Sigmoid colon (tissue), 7 donors: ENCODE data around the gene RABGAP1. TPM values are rescaled to one million over a fixed set of nuclear protein-coding genes. Genes with fewer than 3 reads are reported as not detected.

Experiments used
- DNase-seq: peaks from one replicate; pipeline ENCODE4 v3.0.0-alpha.2; 2019
- H3K27ac ChIP-seq, 4 donors: fragments of 200-600 bp; sonication (generic); one replicate each; pipeline ENCODE4 v1.5.1; 2016 to 2019; ENCODE audit warnings: mild to moderate bottlenecking in 1 of 4
- H3K27me3 ChIP-seq, 3 donors: fragments of 200-600 bp; sonication (generic); one replicate each; pipeline ENCODE4 v1.5.1; 2019; ENCODE audit warnings: mild to moderate bottlenecking in 1 of 3
- H3K36me3 ChIP-seq, 4 donors: fragments of 200-600 bp; sonication (generic); one replicate each; pipeline ENCODE4 v1.5.1; 2016 to 2019
- H3K4me1 ChIP-seq, 4 donors: fragments of 200-600 bp; sonication (generic); one replicate each; pipeline ENCODE4 v1.5.1; 2017 to 2019
- H3K4me3 ChIP-seq, 4 donors: fragments of 200-600 bp; sonication (generic); one replicate each; pipeline ENCODE4 v1.5.1; 2017 to 2019; ENCODE audit warnings: mild to moderate bottlenecking in 2 of 4, moderate library complexity in 1 of 4
- H3K9me3 ChIP-seq, 4 donors: fragments of 200-600 bp in 3 of 4; sonication (generic) in 3 of 4; one replicate each; pipeline versions ENCODE4 v1.5.1 to v1.6.1; 2013 to 2019
- CTCF ChIP-seq, 4 experiments: fragments of 450-650 bp in 3 of 4; fragments of 200-600 bp in 1 of 4; IDR thresholded peaks; one replicate each; pipeline ENCODE4 v1.5.1; 2016 to 2019; ENCODE audit warnings: antibody characterized with exemption in 4 of 4, mild to moderate bottlenecking in 3 of 4, moderate library complexity in 2 of 4
- EP300 ChIP-seq, 4 donors: sonication (generic); formaldehyde crosslinking; IDR thresholded peaks; one replicate each; pipeline ENCODE4 v1.6.1; 2017; ENCODE audit warnings: antibody characterized with exemption in 4 of 4
- POLR2A ChIP-seq, 2 donors: fragments of 450-650 bp; IDR thresholded peaks; one replicate each; pipeline ENCODE4 v1.6.1; 2016; ENCODE audit warnings: antibody characterized with exemption in 2 of 2, mild to moderate bottlenecking in 2 of 2, moderate library complexity in 2 of 2
- POLR2AphosphoS5 ChIP-seq, 4 donors: sonication (generic); formaldehyde crosslinking; IDR thresholded peaks; one replicate each; pipeline ENCODE4 v1.6.1; 2017; ENCODE audit warnings: antibody characterized with exemption in 4 of 4
- WGBS, 2 donors: extraction: QIAGEN DNeasy Blood & Tissue Kit; methylation state at CpG; one replicate each; pipeline ENCODE4 v1.1.7; 2013; 5-methylcytosine and 5-hydroxymethylcytosine counted together
- intact Hi-C: fragments of 100-400 bp; cut with DNase I; formaldehyde crosslinking; loops from one replicate; pipeline ENCODE4 v1.15.1; 2023
- polyA plus RNA-seq, 3 donors: library from polyadenylated mRNA; stranded (reverse); fragments of 200-250 nt; gene quantifications; one replicate each; pipeline ENCODE4 v1.2.3, GENCODE V29; 2013
- total RNA-seq, 4 donors: library from RNA; depleted of rRNA; stranded (reverse); fragments of >200 nt; gene quantifications; one replicate each; pipeline ENCODE4 v1.1.0, GENCODE V29; 2016
- donor health status: healthy with polysubstance abuse.
- donor health status: Bipolar disorder and iron deficiency.
- donor health status: healthy.

Gene RABGAP1
- total and polyA plus RNA-seq, 7 donors: 12.5 to 110 (median 90.6) TPM

- DNase-seq: no peak
- no peak overlapping the region for H3K4me3 ChIP-seq
- no peak overlapping the region for H3K27ac ChIP-seq
- H3K4me1 ChIP-seq: no peaks in the 10 kb centered on the region
- TF ChIP-seq POLR2AphosphoS5 (IDR thresholded peaks at IDR 0.05): no peak
- no peak for TF ChIP-seq CTCF (IDR thresholded peaks at IDR 0.05)
- TF ChIP-seq POLR2A (IDR thresholded peaks at IDR 0.05): no peak
- TF ChIP-seq EP300 (IDR thresholded peaks at IDR 0.05): no peak
- no peaks in the 10 kb centered on the region for H3K9me3 ChIP-seq
- H3K36me3 ChIP-seq: peaks cover 17 to 79% (median 49%) of the 10 kb centered on the region in 4 donors
- intact Hi-C loops: loop anchor here (10.0 kb wide), 1 partner anchor 135 kb away; no protein-coding TSS in a partner anchor
- WGBS, 2 donors: 91 to 96% methylated on average over 5 of the region's 5 CpGs
- no peaks in the 10 kb centered on the region for H3K27me3 ChIP-seq
These were observed 149.0 kb downstream of the RABGAP1 start for GRCh38 chr9:123089790-123090189.

GRCh38 chr9:123090198-123090896 is 149.5 kb downstream of the RABGAP1 start:
- Histone ChIP-seq H3K27ac (no peak overlapping the region), H3K27me3 (no peaks in the 10 kb centered on the region), H3K4me1 (no peaks in the 10 kb centered on the region), H3K9me3 (no peaks in the 10 kb centered on the region), H3K36me3 (peaks cover 14 to 80% (median 44%) of the 10 kb centered on the region in 4 donors), H3K4me3 (no peak overlapping the region)
- TF ChIP-seq CTCF (IDR thresholded peaks at IDR 0.05) (no peak), POLR2A (IDR thresholded peaks at IDR 0.05) (no peak), EP300 (IDR thresholded peaks at IDR 0.05) (no peak), POLR2AphosphoS5 (IDR thresholded peaks at IDR 0.05) (no peak)
- 90 to 93% methylated on average over 8 of the region's 8 CpGs for WGBS, 2 donors
- intact Hi-C loops: no loop called here
- DNase-seq: no peak

- TF ChIP-seq POLR2A (IDR thresholded peaks at IDR 0.05): no peak
- no peak for TF ChIP-seq POLR2AphosphoS5 (IDR thresholded peaks at IDR 0.05)
- TF ChIP-seq EP300 (IDR thresholded peaks at IDR 0.05): no peak
- TF ChIP-seq CTCF (IDR thresholded peaks at IDR 0.05): no peak
- DNase-seq: no peak
- no peaks in the 10 kb centered on the region for H3K4me1 ChIP-seq
- no peak overlapping the region for H3K4me3 ChIP-seq
- no peak overlapping the region for H3K27ac ChIP-seq
- H3K9me3 ChIP-seq: no peaks in the 10 kb centered on the region
- H3K36me3 ChIP-seq: peaks cover 14 to 85% (median 44%) of the 10 kb centered on the region in 4 donors
- intact Hi-C loops: no loop called here
- WGBS, 2 donors: 90 to 94% methylated on average over 2 of the region's 2 CpGs
- no peaks in the 10 kb centered on the region for H3K27me3 ChIP-seq
These were observed 150.1 kb downstream of the RABGAP1 start for GRCh38 chr9:123090956-123091355.

DNA sequence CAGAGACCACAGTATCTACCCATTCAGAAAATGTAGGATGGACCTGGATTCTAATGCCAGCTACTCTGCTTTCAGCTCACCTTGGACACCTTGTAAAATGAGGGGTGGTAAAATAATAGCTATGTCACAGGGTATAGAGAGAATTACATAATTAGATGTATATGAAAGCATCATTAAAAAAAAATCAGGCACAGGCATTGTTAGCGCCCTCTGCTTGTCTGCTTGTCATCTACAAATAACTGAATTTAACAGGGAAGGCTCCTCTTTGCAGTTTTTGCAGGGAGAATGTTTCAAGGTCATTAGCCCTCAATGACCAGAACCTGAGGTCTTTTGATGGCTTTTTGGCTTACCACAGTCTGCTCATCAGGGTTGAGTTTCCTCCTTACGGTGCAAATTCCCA is 150.6 kb downstream of the RABGAP1 start:
- Histone ChIP-seq H3K4me3 (no peak overlapping the region), H3K4me1 (no peaks in the 10 kb centered on the region), H3K27me3 (no peaks in the 10 kb centered on the region), H3K9me3 (no peaks in the 10 kb centered on the region), H3K36me3 (peaks cover 14 to 90% (median 43%) of the 10 kb centered on the region in 4 donors), H3K27ac (no peak overlapping the region)
- intact Hi-C loops: no loop called here
- no peak for DNase-seq
- TF ChIP-seq CTCF (IDR thresholded peaks at IDR 0.05) (no peak), POLR2AphosphoS5 (IDR thresholded peaks at IDR 0.05) (no peak), EP300 (IDR thresholded peaks at IDR 0.05) (no peak), POLR2A (IDR thresholded peaks at IDR 0.05) (no peak)
- WGBS, 2 donors: 74 to 87% methylated on average over 2 of the region's 2 CpGs
